IMR-90 (cell line): ENCODE data around the gene MRPL12. TPM values are rescaled to one million over a fixed set of nuclear protein-coding genes. Genes with fewer than 3 reads are reported as not detected.
A peak's percentile ranks its signal among the peaks of the same experiment; 100 is the strongest.

Experiments
- ATAC-seq: fragments of 200-7000 bp; cut with Tn5 transposase; 2 replicates; pipeline ENCODE4 v1.9.1; 2020; ENCODE audit warnings: low read depth, mild to moderate bottlenecking, moderate library complexity
- BruUV-seq: library from RNA; stranded (reverse); fragments of 400-500 nt; replicated peaks from 2 replicates; lab custom pipeline; 2021; lab: Mats Ljungman, UMichigan
- CTCF ChIA-PET: fragments of 300-600 bp; formaldehyde crosslinking; extraction: SDS; loops from one replicate; lab custom pipeline; 2021; ENCODE audit warnings: antibody characterized with exemption; lab: Yijun Ruan, JAX
- POLR2A ChIA-PET: fragments of 300-600 bp; sonication (Branson Sonifier 250); formaldehyde crosslinking; loops from one replicate; lab custom pipeline; 2022; ENCODE audit warnings: antibody characterized with exemption; ENCODE audit not compliant: unreplicated experiment; lab: Charles Lee
- DNase-seq: peaks from one replicate; pipeline ENCODE4 v3.0.0; 2013
- H2AFZ ChIP-seq: replicated peaks from 2 replicates; pipeline ENCODE3; 2013; ENCODE audit warnings: low read length, mild to moderate bottlenecking; ENCODE audit not compliant: poor library complexity
- H2AK5ac ChIP-seq: 2 replicates; pipeline ENCODE4 v1.6.1; 2013; ENCODE audit warnings: low read depth, low read length, inconsistent platforms
- H2AK9ac ChIP-seq: replicated peaks from 2 replicates; pipeline ENCODE3; 2013; ENCODE audit warnings: mild to moderate bottlenecking, low read depth, low read length, moderate library complexity; ENCODE audit not compliant: poor library complexity
- H2BK120ac ChIP-seq: 2 replicates; pipeline ENCODE4 v1.6.1; 2013; ENCODE audit warnings: low read depth, low read length, inconsistent platforms
- H2BK15ac ChIP-seq: 3 replicates; pipeline ENCODE4 v1.6.1; 2013; ENCODE audit warnings: low read depth, low read length, inconsistent platforms
- H2BK20ac ChIP-seq: 2 replicates; pipeline ENCODE4 v1.6.1; 2013; ENCODE audit warnings: low read depth, mild to moderate bottlenecking, inconsistent platforms, low read length, moderate library complexity
- H2BK5ac ChIP-seq: 2 replicates; pipeline ENCODE4 v1.6.1; 2013; ENCODE audit warnings: mild to moderate bottlenecking, low read depth, low read length, inconsistent platforms; ENCODE audit not compliant: poor library complexity, severe bottlenecking
- H3K14ac ChIP-seq: replicated peaks from 2 replicates; pipeline ENCODE4 v1.6.1; 2013; ENCODE audit warnings: low read depth, low read length, inconsistent platforms
- H3K18ac ChIP-seq: 2 replicates; pipeline ENCODE4 v1.6.1; 2013; ENCODE audit warnings: low read depth, low read length, control low read depth
- H3K23ac ChIP-seq: 2 replicates; pipeline ENCODE4 v1.6.1; 2013; ENCODE audit warnings: low read depth, low read length, inconsistent platforms
- H3K27ac ChIP-seq: 2 replicates; pipeline ENCODE4 v1.5.1; 2013; ENCODE audit warnings: mild to moderate bottlenecking, control low read depth, low read length; ENCODE audit not compliant: insufficient read depth
- H3K27me3 ChIP-seq: 2 replicates; pipeline ENCODE4 v1.6.1; 2013; ENCODE audit warnings: low read length; ENCODE audit not compliant: control insufficient read depth, insufficient read depth
- H3K36me3 ChIP-seq: 2 replicates; pipeline ENCODE4 v1.6.1; 2013; ENCODE audit warnings: low read length, mixed read lengths; ENCODE audit not compliant: control insufficient read depth, insufficient read depth
- H3K4ac ChIP-seq: 2 replicates; pipeline ENCODE4 v1.6.1; 2013; ENCODE audit warnings: low read depth, low read length, inconsistent platforms
- H3K4me1 ChIP-seq: 2 replicates; pipeline ENCODE4 v1.6.1; 2013; ENCODE audit warnings: low read length, mixed read lengths; ENCODE audit not compliant: control insufficient read depth, insufficient read depth
- H3K4me2 ChIP-seq: 2 replicates; pipeline ENCODE4 v1.6.1; 2013; ENCODE audit warnings: low read depth, mild to moderate bottlenecking, control low read depth, low read length, moderate library complexity
- H3K4me3 ChIP-seq: 2 replicates; pipeline ENCODE4 v1.5.1; 2013; ENCODE audit warnings: low read depth, mild to moderate bottlenecking, control low read depth, low read length, moderate library complexity; ENCODE audit not compliant: insufficient read depth
- H3K56ac ChIP-seq: 2 replicates; pipeline ENCODE4 v1.6.1; 2013; ENCODE audit warnings: low read length, inconsistent platforms; ENCODE audit not compliant: insufficient read depth; ENCODE audit errors: extremely low read depth
- H3K79me1 ChIP-seq, 2 experiments: 2 replicates each; pipeline ENCODE4 v1.6.1; 2013; ENCODE audit warnings: low read length in 2 of 2, inconsistent platforms in 1 of 2, low read depth in 1 of 2
- H3K9ac ChIP-seq: 2 replicates; pipeline ENCODE4 v1.6.1; 2013; ENCODE audit warnings: low read depth, low read length, control low read depth
- H3K9me1 ChIP-seq: 2 replicates; pipeline ENCODE4 v1.6.1; 2013; ENCODE audit warnings: low read length, inconsistent platforms; ENCODE audit not compliant: insufficient read depth
- H3K9me3 ChIP-seq: 2 replicates; pipeline ENCODE4 v1.6.1; 2013; ENCODE audit warnings: low read length; ENCODE audit not compliant: control insufficient read depth, insufficient read depth
- H4K20me1 ChIP-seq: 2 replicates; pipeline ENCODE4 v1.6.1; 2013; ENCODE audit warnings: low read length, inconsistent platforms; ENCODE audit not compliant: insufficient read depth
- H4K5ac ChIP-seq: 2 replicates; pipeline ENCODE4 v1.6.1; 2013; ENCODE audit warnings: mild to moderate bottlenecking, low read depth, low read length, control low read depth
- H4K8ac ChIP-seq, 2 experiments: 2 replicates each; pipeline ENCODE4 v1.6.1; 2013; ENCODE audit warnings: low read depth in 2 of 2, low read length in 2 of 2, control low read depth in 1 of 2, inconsistent platforms in 1 of 2
- H4K91ac ChIP-seq: 2 replicates; pipeline ENCODE4 v1.6.1; 2013; ENCODE audit warnings: low read depth, low read length, inconsistent platforms; ENCODE audit not compliant: insufficient read depth
- BHLHE40 ChIP-seq: fragments of 150-350 bp; IDR thresholded peaks from 2 replicates; pipeline ENCODE4 v1.6.1; 2016; ENCODE audit warnings: mild to moderate bottlenecking, low read depth, low read length
- CEBPB ChIP-seq: IDR thresholded peaks from 2 replicates; pipeline ENCODE4 v1.6.1; 2012; ENCODE audit warnings: low read depth, low read length, improper control_type of control experiment
- CHD1 ChIP-seq: IDR thresholded peaks from 2 replicates; pipeline ENCODE4 v1.6.1; 2012; ENCODE audit warnings: low read depth, low read length, improper control_type of control experiment
- MAFK ChIP-seq: IDR thresholded peaks from 2 replicates; pipeline ENCODE4 v1.6.1; 2012; ENCODE audit warnings: low read depth, low read length, improper control_type of control experiment
- MXI1 ChIP-seq: IDR thresholded peaks from 2 replicates; pipeline ENCODE4 v1.6.1; 2012; ENCODE audit warnings: low read depth, mild to moderate bottlenecking, low read length, moderate library complexity, borderline replicate concordance
- NFE2L2 ChIP-seq: fragments of 150-350 bp; IDR thresholded peaks from 2 replicates; pipeline ENCODE4 v1.6.1; 2016; ENCODE audit warnings: low read depth, mild to moderate bottlenecking, low read length
- RAD21 ChIP-seq: IDR thresholded peaks from 2 replicates; pipeline ENCODE4 v1.6.1; 2012; ENCODE audit warnings: low read length, improper control_type of control experiment
- RCOR1 ChIP-seq: IDR thresholded peaks from 2 replicates; pipeline ENCODE4 v1.6.1; 2012; ENCODE audit warnings: mild to moderate bottlenecking, low read length, improper control_type of control experiment; ENCODE audit not compliant: insufficient replicate concordance
- WGBS, 2 experiments: methylation state at CpG; one replicate each; pipeline versions ENCODE4 v1.1.5 to v1.1.7; 2013; ENCODE audit warnings: missing lambda C conversion rate in 2 of 2; ENCODE audit not compliant: insufficient read length in 1 of 2; ENCODE audit errors: extremely low coverage in 2 of 2; 5-methylcytosine and 5-hydroxymethylcytosine counted together
- dilution Hi-C: fragments of 300-500 bp; cut with HindIII; formaldehyde crosslinking; loops from one replicate; pipeline ENCODE4 v1.14.3; 2018; ENCODE audit warnings: low sequenced_read_pairs; ENCODE audit not compliant: unreplicated experiment
- in situ Hi-C: fragments of 300-500 bp; cut with MboI; formaldehyde crosslinking; loops from 3 replicates; pipeline ENCODE4 v1.14.3; 2019; ENCODE audit warnings: low sequenced_read_pairs, inconsistent platforms, mixed read lengths
- intact Hi-C: fragments of 100-400 bp; cut with micrococcal nuclease; formaldehyde crosslinking; loops from 2 replicates; pipeline ENCODE4 v1.10.0; 2022
- polyA plus RNA-seq, 3 experiments: library from polyadenylated mRNA; depleted of rRNA; stranded (reverse); fragments of >200 nt; gene quantifications; 2 replicates each; pipeline ENCODE4 v1.2.3, GENCODE V29; 2012; ENCODE audit warnings: low replicate concordance in 1 of 3
- total RNA-seq: library from RNA; depleted of rRNA; stranded (reverse); fragments of >200 nt; gene quantifications from 2 replicates; pipeline ENCODE4 v1.2.3, GENCODE V29; 2012
- TF ChIP-seq, protein P1 (sequence below): fragments of 150-350 bp; IDR thresholded peaks from 2 replicates; pipeline ENCODE4 v1.6.1; 2016; ENCODE audit warnings: low read depth, mild to moderate bottlenecking, low read length, moderate library complexity, borderline replicate concordance
- TF ChIP-seq, protein P2 (sequence below): fragments of 150-350 bp; IDR thresholded peaks from 2 replicates; pipeline ENCODE4 v1.6.1; 2017; ENCODE audit warnings: mild to moderate bottlenecking, antibody characterized with exemption, low read length, low read depth
- TF ChIP-seq, protein P3 (sequence below): conservative IDR thresholded peaks from 2 replicates; pipeline ENCODE4 v1.5.1; 2012; ENCODE audit warnings: mild to moderate bottlenecking, low read depth, low read length, improper control_type of control experiment

The MRPL12 gene
- total and polyA plus RNA-seq, 2 of the 4 experiments (the other 2 are of a cell fraction), result 17.2 to 111 TPM

DNA sequence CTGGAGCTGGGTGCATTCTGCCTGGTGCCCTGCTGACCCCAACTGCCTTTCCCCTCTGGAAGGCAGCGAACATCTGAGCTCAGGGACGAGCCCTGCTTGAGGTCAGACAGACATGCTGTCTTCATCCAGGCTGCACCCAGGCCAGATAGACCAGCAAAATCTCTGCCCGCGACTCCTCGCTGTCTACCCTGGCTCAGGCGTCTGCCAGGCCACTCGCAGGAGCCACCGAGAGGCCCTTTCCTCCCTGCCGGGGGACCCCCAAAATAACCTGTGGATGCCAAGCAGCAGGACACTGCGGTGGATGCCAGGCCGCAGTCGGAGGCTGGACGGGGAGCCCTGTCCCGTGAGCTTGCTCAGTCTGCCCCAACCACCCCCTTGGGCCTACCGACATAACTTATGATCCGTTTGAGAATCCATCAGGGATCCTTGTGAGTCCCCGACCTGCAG, 5.6 kb downstream of the MRPL12 start (continued):
- no peak for TF ChIP-seq NFE2L2
- no peak for TF ChIP-seq MAFK
- no peak for TF ChIP-seq MXI1
- TF ChIP-seq CHD1, result no peak

DNA sequence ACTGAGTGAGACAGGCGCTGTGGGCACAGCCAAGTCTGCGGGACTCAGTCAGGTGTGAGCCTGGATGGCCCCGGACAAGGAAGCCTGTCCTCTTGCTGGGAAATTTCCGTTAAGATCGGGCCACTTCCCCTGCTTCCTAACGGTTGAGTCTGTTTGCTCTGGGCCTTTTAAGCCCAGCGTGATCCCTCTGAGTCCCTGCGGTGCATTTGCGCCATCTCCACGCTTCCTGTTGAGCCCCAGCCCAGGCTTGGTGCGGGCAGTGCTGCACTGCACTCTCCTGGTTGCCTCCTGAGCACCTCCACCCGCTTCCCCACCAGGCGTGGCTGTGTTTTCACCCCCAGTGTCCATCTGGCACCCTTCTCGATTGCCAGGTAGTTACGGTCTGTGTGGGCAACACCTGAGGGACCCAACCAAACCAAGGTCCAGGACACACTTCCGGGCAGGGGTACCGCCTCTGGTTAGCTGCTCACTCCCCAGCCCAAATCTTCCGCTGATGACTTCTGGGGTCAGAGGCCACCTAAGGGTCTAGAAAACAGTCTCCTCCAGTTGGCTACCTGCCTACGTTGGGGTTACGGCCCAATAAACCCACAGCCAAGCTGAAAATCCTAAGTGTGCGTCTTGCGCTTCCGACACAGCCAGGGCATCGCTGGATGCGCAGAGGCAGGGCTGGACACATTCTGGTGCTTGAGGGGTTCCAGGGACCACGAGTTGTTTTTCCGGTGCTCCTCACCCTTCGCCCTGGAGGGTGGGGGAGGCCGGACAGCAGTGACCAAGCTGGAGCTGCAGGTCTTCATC, 7.5 kb downstream of the MRPL12 start:
- peak overlapping the region; percentile 71 for H3K23ac ChIP-seq
- H2BK120ac ChIP-seq, result peak overlapping the region; percentile 23; the same call in 1 of the 2 replicates
- H3K9me3 ChIP-seq, result no peaks in the 10 kb centered on the region
- peak overlapping the region; percentile 36 for H3K4me2 ChIP-seq
- peak overlapping the region; percentile 90 for H2AK9ac ChIP-seq
- peaks cover 8% of the 10 kb centered on the region for H3K9me1 ChIP-seq
- no peak overlapping the region for H3K9ac ChIP-seq
- H3K4ac ChIP-seq, result peak overlapping the region; percentile 4; the same call in 1 of the 2 replicates
- H2BK20ac ChIP-seq, result no peak overlapping the region
- CTCF ChIA-PET, result no interaction called here
- H2AFZ ChIP-seq, result peak overlapping the region; percentile 81
- no peak overlapping the region for H4K91ac ChIP-seq
- H4K8ac ChIP-seq, result peak overlapping the region in 1 of 2 experiments; percentile 9; a peak in 1 of 4 replicates
- no peak overlapping the region for H2BK5ac ChIP-seq
- peak overlapping the region; percentile 38; the same call in 1 of the 2 replicates for H2AK5ac ChIP-seq
- H3K79me1 ChIP-seq, result peaks cover 14 to 40% of the 10 kb centered on the region in 2 experiments
- in situ Hi-C loops, result no loop called here
- WGBS, 2 experiments, result 16% methylated on average over 26 of the region's 29 CpGs; no CpG with 5 or more reads in 1 of the 2 experiments
- BruUV-seq, result no TSS peak
- no peak overlapping the region for H3K56ac ChIP-seq
- no peak overlapping the region for H2BK15ac ChIP-seq
- H4K5ac ChIP-seq, result peak overlapping the region; percentile 64; the same call in 1 of the 2 replicates
- H3K27ac ChIP-seq, result no peak overlapping the region
- intact Hi-C loops, result no loop called here
- dilution Hi-C loops, result no loop called here
- H3K14ac ChIP-seq, result peak overlapping the region; percentile 8; the same call in 1 of the 2 replicates
- H3K18ac ChIP-seq, result no peak overlapping the region
- peaks cover 18% of the 10 kb centered on the region for H3K4me1 ChIP-seq
- no peaks in the 10 kb centered on the region for H3K27me3 ChIP-seq
- DNase-seq, result no peak
- no peak overlapping the region for H3K4me3 ChIP-seq
- peaks cover 10% of the 10 kb centered on the region for H3K36me3 ChIP-seq
- no peaks in the 10 kb centered on the region; the same call in 1 of the 2 replicates for H4K20me1 ChIP-seq
- POLR2A ChIA-PET, result no interaction called here
- ATAC-seq, result no peak
- TF ChIP-seq, protein P1, sequence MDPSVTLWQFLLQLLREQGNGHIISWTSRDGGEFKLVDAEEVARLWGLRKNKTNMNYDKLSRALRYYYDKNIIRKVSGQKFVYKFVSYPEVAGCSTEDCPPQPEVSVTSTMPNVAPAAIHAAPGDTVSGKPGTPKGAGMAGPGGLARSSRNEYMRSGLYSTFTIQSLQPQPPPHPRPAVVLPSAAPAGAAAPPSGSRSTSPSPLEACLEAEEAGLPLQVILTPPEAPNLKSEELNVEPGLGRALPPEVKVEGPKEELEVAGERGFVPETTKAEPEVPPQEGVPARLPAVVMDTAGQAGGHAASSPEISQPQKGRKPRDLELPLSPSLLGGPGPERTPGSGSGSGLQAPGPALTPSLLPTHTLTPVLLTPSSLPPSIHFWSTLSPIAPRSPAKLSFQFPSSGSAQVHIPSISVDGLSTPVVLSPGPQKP, result no peak
- no peak for TF ChIP-seq CEBPB
- no peak for TF ChIP-seq BHLHE40
- TF ChIP-seq, protein P2, sequence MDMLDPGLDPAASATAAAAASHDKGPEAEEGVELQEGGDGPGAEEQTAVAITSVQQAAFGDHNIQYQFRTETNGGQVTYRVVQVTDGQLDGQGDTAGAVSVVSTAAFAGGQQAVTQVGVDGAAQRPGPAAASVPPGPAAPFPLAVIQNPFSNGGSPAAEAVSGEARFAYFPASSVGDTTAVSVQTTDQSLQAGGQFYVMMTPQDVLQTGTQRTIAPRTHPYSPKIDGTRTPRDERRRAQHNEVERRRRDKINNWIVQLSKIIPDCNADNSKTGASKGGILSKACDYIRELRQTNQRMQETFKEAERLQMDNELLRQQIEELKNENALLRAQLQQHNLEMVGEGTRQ, result no peak
- no peak for TF ChIP-seq MAFK
- TF ChIP-seq, protein P3, sequence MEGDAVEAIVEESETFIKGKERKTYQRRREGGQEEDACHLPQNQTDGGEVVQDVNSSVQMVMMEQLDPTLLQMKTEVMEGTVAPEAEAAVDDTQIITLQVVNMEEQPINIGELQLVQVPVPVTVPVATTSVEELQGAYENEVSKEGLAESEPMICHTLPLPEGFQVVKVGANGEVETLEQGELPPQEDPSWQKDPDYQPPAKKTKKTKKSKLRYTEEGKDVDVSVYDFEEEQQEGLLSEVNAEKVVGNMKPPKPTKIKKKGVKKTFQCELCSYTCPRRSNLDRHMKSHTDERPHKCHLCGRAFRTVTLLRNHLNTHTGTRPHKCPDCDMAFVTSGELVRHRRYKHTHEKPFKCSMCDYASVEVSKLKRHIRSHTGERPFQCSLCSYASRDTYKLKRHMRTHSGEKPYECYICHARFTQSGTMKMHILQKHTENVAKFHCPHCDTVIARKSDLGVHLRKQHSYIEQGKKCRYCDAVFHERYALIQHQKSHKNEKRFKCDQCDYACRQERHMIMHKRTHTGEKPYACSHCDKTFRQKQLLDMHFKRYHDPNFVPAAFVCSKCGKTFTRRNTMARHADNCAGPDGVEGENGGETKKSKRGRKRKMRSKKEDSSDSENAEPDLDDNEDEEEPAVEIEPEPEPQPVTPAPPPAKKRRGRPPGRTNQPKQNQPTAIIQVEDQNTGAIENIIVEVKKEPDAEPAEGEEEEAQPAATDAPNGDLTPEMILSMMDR, result no peak
- TF ChIP-seq RCOR1, result no peak
- TF ChIP-seq NFE2L2, result no peak
- no peak for TF ChIP-seq RAD21
